Activated naive CD4-positive, alpha-beta T cell treated with anti-CD3 and anti-CD28 coated beads for 36 hours (primary cell): ENCODE data around the gene STXBP5L. TPM values are rescaled to one million over a fixed set of nuclear protein-coding genes. Genes with fewer than 3 reads are reported as not detected.
"Not testable (repeated sequence)": the region's sequence is repeated elsewhere in the genome, so short reads cannot be mapped to it uniquely, and the experiment has no call there.

ENCODE experiments used
- CTCF ChIA-PET: fragments of 350-600 bp; sonication (Branson Sonifier 250); formaldehyde crosslinking; loops from one replicate; lab custom pipeline; 2021; ENCODE audit warnings: antibody characterized with exemption; lab: Charles Lee
- DNase-seq: peaks from one replicate; pipeline ENCODE4 v3.0.0-alpha.2; 2020
- H3K27ac Mint-ChIP-seq: one replicate; pipeline ENCODE4 v1.8.0; 2021; ENCODE audit warnings: mild to moderate bottlenecking, mixed read lengths
- H3K27me3 Mint-ChIP-seq: one replicate; pipeline ENCODE4 v1.8.0; 2021; ENCODE audit warnings: low read depth, mixed read lengths
- H3K36me3 Mint-ChIP-seq: one replicate; pipeline ENCODE4 v1.8.0; 2021; ENCODE audit warnings: low read depth, mixed read lengths
- H3K4me1 Mint-ChIP-seq: one replicate; pipeline ENCODE4 v1.8.0; 2021; ENCODE audit warnings: low read depth, mixed read lengths
- H3K4me3 Mint-ChIP-seq: one replicate; pipeline ENCODE4 v1.8.0; 2021; ENCODE audit warnings: mild to moderate bottlenecking, moderate library complexity, mixed read lengths
- H3K9me3 Mint-ChIP-seq: one replicate; pipeline ENCODE4 v1.8.0; 2021; ENCODE audit warnings: mixed read lengths
- intact Hi-C: fragments of 100-400 bp; cut with micrococcal nuclease; formaldehyde crosslinking; loops from one replicate; pipeline ENCODE4 v1.15.1; 2023
- total RNA-seq, 2 experiments: library from RNA; stranded (reverse); gene quantifications; one replicate each; pipeline ENCODE4 v1.2.3, GENCODE V29; 2021

STXBP5L gene
- total RNA-seq, 2 experiments from 2014 or later: not detected

DNA sequence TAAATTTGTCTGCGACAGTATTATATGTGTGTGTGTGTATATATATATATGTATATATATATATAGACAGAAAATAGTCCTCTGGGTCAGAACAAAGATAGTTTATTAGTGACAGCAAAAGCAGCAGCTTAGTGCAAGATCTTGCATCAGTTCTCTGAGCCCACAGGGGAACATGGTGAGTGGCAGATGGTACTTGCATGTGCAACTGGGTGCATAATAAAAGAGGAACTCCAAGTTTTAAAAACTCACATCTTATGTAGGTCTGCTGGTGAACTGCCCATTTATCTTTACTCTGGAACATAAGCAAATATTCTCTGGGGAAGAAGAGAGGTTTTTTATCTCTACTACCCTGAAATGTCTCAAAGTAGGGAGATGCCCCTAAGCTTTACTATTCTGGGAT lies 361.4 kb downstream of the STXBP5L start:
- intact Hi-C loops: no loop called here
- Mint-ChIP-seq H3K4me1 (no peaks in the 10 kb centered on the region), H3K36me3 (no peaks in the 10 kb centered on the region), H3K4me3 (no peak overlapping the region), H3K9me3 (peaks cover 20% of the 10 kb centered on the region), H3K27me3 (no peaks in the 10 kb centered on the region), H3K27ac (no peak overlapping the region)
- CTCF ChIA-PET: no interaction called here
- DNase-seq: no peak

DNA sequence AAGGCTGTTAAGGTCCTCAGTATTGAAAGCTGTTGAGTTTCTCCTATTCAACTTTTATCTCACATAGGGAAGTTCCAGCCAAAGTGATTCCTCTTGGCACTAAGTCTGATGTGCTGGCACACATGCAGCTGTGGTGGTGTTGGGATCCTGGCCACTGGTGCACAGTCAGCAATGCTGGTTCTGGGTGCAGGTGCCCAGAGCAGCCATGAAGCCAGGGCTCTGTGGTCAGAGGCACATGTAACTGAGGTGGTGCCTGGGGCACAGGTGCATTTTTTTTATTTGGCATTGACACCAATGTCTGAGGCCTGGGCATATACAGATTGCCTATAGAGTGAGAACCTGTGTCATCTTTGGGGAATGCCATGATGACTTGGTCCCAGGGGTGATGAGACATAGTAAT lies 366.4 kb downstream of the STXBP5L start:
- Mint-ChIP-seq H3K36me3 (no peaks in the 10 kb centered on the region), H3K4me1 (no peaks in the 10 kb centered on the region), H3K27ac (no peak overlapping the region), H3K9me3 (peaks cover 24% of the 10 kb centered on the region), H3K4me3 (no peak overlapping the region), H3K27me3 (no peaks in the 10 kb centered on the region)
- no peak for DNase-seq
- intact Hi-C loops: no loop called here
- CTCF ChIA-PET: no interaction called here

GRCh38 chr3:121295452-121295851 lies 387.4 kb downstream of the STXBP5L start:
- intact Hi-C loops: no loop called here
- H3K36me3 Mint-ChIP-seq: no peaks in the 10 kb centered on the region
- no peak overlapping the region for H3K4me3 Mint-ChIP-seq
- DNase-seq: no peak
- H3K4me1 Mint-ChIP-seq: no peaks in the 10 kb centered on the region
- no peaks in the 10 kb centered on the region for H3K27me3 Mint-ChIP-seq
- no peak overlapping the region for H3K27ac Mint-ChIP-seq
- CTCF ChIA-PET: no interaction called here
- H3K9me3 Mint-ChIP-seq: peaks cover 6% of the 10 kb centered on the region

DNA sequence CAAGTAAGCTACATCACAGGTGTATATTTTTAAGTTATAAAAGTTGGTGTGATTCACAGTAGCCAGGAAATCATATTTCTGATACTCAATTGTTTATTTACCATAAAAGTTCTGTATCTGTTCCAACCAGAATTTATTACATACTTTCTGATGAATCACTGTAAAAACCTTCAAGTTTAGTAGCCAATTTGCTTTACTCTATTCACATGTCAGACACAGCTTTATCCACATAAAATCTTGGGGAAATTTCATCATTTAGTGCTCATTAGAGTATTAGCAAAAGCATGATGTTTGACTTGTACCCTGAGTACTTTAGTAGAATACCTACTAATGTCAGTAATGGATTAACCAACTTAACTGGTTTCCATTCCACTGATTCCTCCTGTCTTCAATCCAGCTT lies 388.0 kb downstream of the STXBP5L start:
- no peak overlapping the region for H3K27ac Mint-ChIP-seq
- H3K4me1 Mint-ChIP-seq: no peaks in the 10 kb centered on the region
- peaks cover 6% of the 10 kb centered on the region for H3K9me3 Mint-ChIP-seq
- no peak for DNase-seq
- H3K4me3 Mint-ChIP-seq: no peak overlapping the region
- CTCF ChIA-PET: no interaction called here
- H3K27me3 Mint-ChIP-seq: no peaks in the 10 kb centered on the region
- intact Hi-C loops: no loop called here
- H3K36me3 Mint-ChIP-seq: no peaks in the 10 kb centered on the region

- intact Hi-C loops: no loop called here
- peaks cover 7% of the 10 kb centered on the region for H3K27me3 Mint-ChIP-seq
- DNase-seq: no peak
- no peak overlapping the region for H3K4me3 Mint-ChIP-seq
- H3K36me3 Mint-ChIP-seq: no peaks in the 10 kb centered on the region
- no peaks in the 10 kb centered on the region for H3K4me1 Mint-ChIP-seq
- CTCF ChIA-PET: interaction anchor here (0.6 kb wide), 1 partner anchor 167 kb away, joined by 3 read pairs; no protein-coding TSS in a partner anchor
- no peaks in the 10 kb centered on the region for H3K9me3 Mint-ChIP-seq
- H3K27ac Mint-ChIP-seq: no peak overlapping the region
Observed at GRCh38 chr3:121324320-121324719, 416.3 kb downstream of the STXBP5L start.

DNA sequence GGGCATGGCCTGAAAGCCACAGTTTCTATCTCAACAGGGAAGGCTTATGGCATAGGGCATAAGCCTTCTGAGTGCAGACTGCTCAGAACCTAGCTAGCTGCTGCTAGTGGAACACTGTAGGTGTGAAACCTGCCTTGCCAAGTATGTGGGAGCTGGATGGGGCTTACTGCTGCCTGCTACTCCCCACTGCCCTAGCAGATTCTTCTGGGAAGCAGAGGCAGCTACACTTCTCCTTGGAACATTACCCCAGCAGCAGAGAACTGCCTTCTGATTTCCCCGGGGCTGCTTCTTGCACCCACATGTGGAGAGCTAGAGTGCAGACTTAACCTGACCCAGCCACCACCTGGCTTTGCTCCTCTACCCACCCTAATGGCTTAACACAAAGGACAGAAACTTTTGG lies 422.1 kb downstream of the STXBP5L start:
- intact Hi-C loops: no loop called here
- CTCF ChIA-PET: no interaction called here
- no peaks in the 10 kb centered on the region for H3K36me3 Mint-ChIP-seq
- no peaks in the 10 kb centered on the region for H3K9me3 Mint-ChIP-seq
- DNase-seq: no peak
- H3K27me3 Mint-ChIP-seq: peaks cover 11% of the 10 kb centered on the region
- H3K4me1 Mint-ChIP-seq: no peaks in the 10 kb centered on the region
- no peak overlapping the region for H3K4me3 Mint-ChIP-seq
- no peak overlapping the region for H3K27ac Mint-ChIP-seq

- Mint-ChIP-seq H3K27me3 (peaks cover 11% of the 10 kb centered on the region), H3K27ac (no peak overlapping the region), H3K36me3 (no peaks in the 10 kb centered on the region), H3K4me1 (no peaks in the 10 kb centered on the region), H3K4me3 (no peak overlapping the region), H3K9me3 (no peaks in the 10 kb centered on the region)
- intact Hi-C loops: no loop called here
- DNase-seq: no peak
- CTCF ChIA-PET: no interaction called here
Observed at GRCh38 chr3:121330634-121331033, 422.6 kb downstream of the STXBP5L start.

- DNase-seq, CTCF ChIA-PET, H3K36me3 Mint-ChIP-seq, H3K4me1 Mint-ChIP-seq, H3K4me3 Mint-ChIP-seq, intact Hi-C loops, H3K27ac Mint-ChIP-seq, H3K27me3 Mint-ChIP-seq: not testable (repeated sequence)
- H3K9me3 Mint-ChIP-seq: peaks cover 14% of the 10 kb centered on the region
Observed at GRCh38 chr3:121355960-121356359, 448.0 kb downstream of the STXBP5L start.

DNA sequence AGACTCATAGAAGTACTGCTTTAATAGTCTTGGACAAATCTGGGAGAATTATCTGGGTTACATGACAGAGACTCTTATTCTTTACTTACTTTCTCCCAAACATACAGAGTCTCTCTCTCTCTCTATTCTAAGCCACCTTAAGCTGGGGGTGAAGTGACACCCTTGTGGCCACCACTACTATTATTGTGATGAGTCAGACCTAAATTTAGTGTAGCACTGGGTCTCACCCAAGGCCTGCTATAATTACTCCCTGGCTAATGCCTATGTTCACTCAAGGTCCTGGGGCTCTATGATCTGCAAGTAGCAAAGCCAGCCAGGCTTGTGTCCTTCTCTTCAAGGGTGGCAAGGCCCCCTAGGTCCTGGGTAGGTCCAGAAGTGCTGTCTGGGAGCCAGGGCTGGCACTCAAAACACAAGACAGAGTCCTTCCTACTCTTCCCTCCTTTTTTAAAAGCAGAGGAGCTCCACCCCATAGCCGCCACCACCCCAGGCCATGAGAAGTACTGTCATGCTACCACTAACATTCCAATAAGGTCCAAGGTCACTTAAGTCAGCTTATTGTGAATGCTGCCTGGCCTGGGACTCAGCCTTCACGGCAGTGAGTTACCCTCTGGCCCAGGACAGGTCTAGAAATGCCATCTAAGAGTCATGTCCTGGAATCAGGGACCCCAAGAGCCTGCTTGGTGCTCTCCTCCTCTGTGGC lies 454.2 kb downstream of the STXBP5L start:
- intact Hi-C loops: no loop called here
- DNase-seq: no peak
- CTCF ChIA-PET: no interaction called here
- peaks cover 9% of the 10 kb centered on the region for H3K9me3 Mint-ChIP-seq
- H3K4me1 Mint-ChIP-seq: no peaks in the 10 kb centered on the region
- no peak overlapping the region for H3K27ac Mint-ChIP-seq
- no peaks in the 10 kb centered on the region for H3K27me3 Mint-ChIP-seq
- H3K36me3 Mint-ChIP-seq: no peaks in the 10 kb centered on the region
- no peak overlapping the region for H3K4me3 Mint-ChIP-seq

DNA sequence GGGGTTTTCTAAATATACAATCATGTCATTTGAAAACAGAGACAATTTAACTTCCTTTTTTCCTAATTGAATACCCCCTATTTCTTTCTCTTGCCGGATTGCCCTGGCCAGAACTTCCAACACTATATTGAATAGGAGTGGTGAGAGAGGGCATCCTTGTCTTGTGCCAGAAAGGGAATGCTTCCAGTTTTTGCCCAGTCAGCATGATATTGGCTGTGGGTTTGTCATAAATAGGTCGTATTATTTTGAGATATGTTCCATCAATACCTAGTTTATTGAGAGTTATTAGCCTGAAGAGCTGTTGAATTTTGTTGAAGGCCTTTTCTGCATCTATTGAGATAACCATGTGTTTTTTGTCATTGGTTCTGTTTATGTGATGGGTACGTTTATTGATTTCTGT lies 480.3 kb downstream of the STXBP5L start:
- H3K9me3 Mint-ChIP-seq, H3K27ac Mint-ChIP-seq, H3K4me1 Mint-ChIP-seq, intact Hi-C loops, H3K4me3 Mint-ChIP-seq, H3K36me3 Mint-ChIP-seq, DNase-seq, H3K27me3 Mint-ChIP-seq, CTCF ChIA-PET: not testable (repeated sequence)

GRCh38 chr3:121395967-121396366 lies 488.0 kb downstream of the STXBP5L start:
- H3K4me1 Mint-ChIP-seq, H3K36me3 Mint-ChIP-seq, H3K27ac Mint-ChIP-seq, DNase-seq, CTCF ChIA-PET, H3K4me3 Mint-ChIP-seq, intact Hi-C loops, H3K9me3 Mint-ChIP-seq: not testable (repeated sequence)
- H3K27me3 Mint-ChIP-seq: peaks cover 14% of the 10 kb centered on the region

- H3K4me3 Mint-ChIP-seq, H3K27ac Mint-ChIP-seq, CTCF ChIA-PET, DNase-seq, H3K36me3 Mint-ChIP-seq, intact Hi-C loops, H3K4me1 Mint-ChIP-seq, H3K9me3 Mint-ChIP-seq: not testable (repeated sequence)
- H3K27me3 Mint-ChIP-seq: peaks cover 12% of the 10 kb centered on the region
Observed at GRCh38 chr3:121398051-121398450, 490.0 kb downstream of the STXBP5L start.

DNA sequence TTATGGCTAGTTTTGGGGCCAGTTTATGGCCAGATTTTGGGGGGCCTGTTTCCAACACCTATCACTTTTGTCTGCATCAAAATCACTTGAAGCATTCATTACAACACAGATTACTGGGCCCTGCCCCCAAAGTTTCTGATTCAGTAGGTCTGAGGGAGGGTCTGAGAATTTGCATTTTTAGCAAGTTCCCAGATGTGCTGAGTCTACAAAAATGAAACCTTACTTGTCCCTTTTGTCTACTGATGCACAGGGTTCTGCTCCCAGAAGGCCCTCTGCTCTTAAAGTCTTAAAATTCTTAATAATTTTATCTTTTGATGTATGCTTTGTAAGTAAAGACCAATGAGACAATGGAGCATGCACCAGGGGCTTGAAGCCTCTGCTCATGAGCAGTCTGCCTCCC lies 491.8 kb downstream of the STXBP5L start:
- H3K9me3 Mint-ChIP-seq: no peaks in the 10 kb centered on the region

More for the DNA sequence above, 491.8 kb downstream of the STXBP5L start:
- Mint-ChIP-seq H3K36me3 (no peaks in the 10 kb centered on the region), H3K27me3 (peaks cover 9% of the 10 kb centered on the region), H3K4me3 (no peak overlapping the region), H3K4me1 (no peaks in the 10 kb centered on the region), H3K27ac (no peak overlapping the region)
- CTCF ChIA-PET: no interaction called here
- no peak for DNase-seq
- intact Hi-C loops: no loop called here
